AG10803 (cell line): ENCODE measurements around the gene AK5.
"Not testable (repeated sequence)": the region's sequence is repeated elsewhere in the genome, so short reads cannot be mapped to it uniquely, and the experiment has no call there.

Experiments
- DNase-seq: peaks from one replicate; pipeline ENCODE4 v3.0.0; 2010; ENCODE audit warnings: low read depth
- H3K4me3 ChIP-seq: 2 replicates; pipeline ENCODE4 v1.5.1; 2011; ENCODE audit warnings: mild to moderate bottlenecking, low read length, control low read depth
- CTCF ChIP-seq: conservative IDR thresholded peaks from 2 replicates; pipeline ENCODE4 v1.5.1; 2011; ENCODE audit warnings: mild to moderate bottlenecking, low read length, control low read depth, inconsistent platforms

AK5 gene

GRCh38 chr1:77415579-77415978, 133.8 kb downstream of the AK5 start:
- no peak for DNase-seq
- no peak overlapping the region for H3K4me3 ChIP-seq
- no peak for TF ChIP-seq CTCF

- peak; percentile 39; the same call in 1 of the 2 replicates for TF ChIP-seq CTCF
- no peak for DNase-seq
- H3K4me3 ChIP-seq, result no peak overlapping the region
Measured at GRCh38 chr1:77416692-77417450, 135.1 kb downstream of the AK5 start.

- DNase-seq, H3K4me3 ChIP-seq: not testable (repeated sequence)
Measured at GRCh38 chr1:77418055-77418454, 136.2 kb downstream of the AK5 start.

GRCh38 chr1:77421504-77422233, 139.8 kb downstream of the AK5 start:
- no peak overlapping the region for H3K4me3 ChIP-seq
- no peak for DNase-seq
- no peak for TF ChIP-seq CTCF

GRCh38 chr1:77424236-77424635, 142.4 kb downstream of the AK5 start:
- H3K4me3 ChIP-seq, result no peak overlapping the region
- DNase-seq, result peak; percentile 68
- TF ChIP-seq CTCF, result no peak

- no peak for DNase-seq
- H3K4me3 ChIP-seq, result no peak overlapping the region
- no peak for TF ChIP-seq CTCF
Measured at GRCh38 chr1:77428068-77428467, 146.2 kb downstream of the AK5 start.

GRCh38 chr1:77430966-77431690, 149.3 kb downstream of the AK5 start:
- TF ChIP-seq CTCF, result no peak
- DNase-seq, result peak; percentile 61
- H3K4me3 ChIP-seq, result no peak overlapping the region
